Esophagus muscularis mucosa (tissue), 4 donors: Measurements from ENCODE around the gene BACE1-AS. TPM values are rescaled to one million over a fixed set of nuclear protein-coding genes. Genes with fewer than 3 reads are reported as not detected.
"Not testable (repeated sequence)": the region's sequence is repeated elsewhere in the genome, so short reads cannot be mapped to it uniquely, and the experiment has no call there.

Experiments used
- DNase-seq: peaks from one replicate; pipeline ENCODE4 v3.0.0-alpha.2; 2017; ENCODE audit errors: extremely low spot score
- H3K27ac ChIP-seq, 4 donors: fragments of 200-600 bp; sonication (generic); replicated peaks in 1 of 4; 1 replicate in 3 of 4; 2 replicates in 1 of 4; pipeline ENCODE4 v1.5.1; 2016 to 2019; ENCODE audit warnings: mild to moderate bottlenecking in 1 of 4
- H3K27me3 ChIP-seq, 4 donors: fragments of 200-600 bp; sonication (generic); one replicate each; pipeline versions ENCODE4 v1.5.1 to v1.6.0; 2016 to 2019
- H3K36me3 ChIP-seq, 4 donors: fragments of 200-600 bp; sonication (generic); one replicate each; pipeline ENCODE4 v1.5.1; 2016 to 2019
- H3K4me1 ChIP-seq, 4 donors: fragments of 200-600 bp; sonication (generic); one replicate each; pipeline ENCODE4 v1.5.1; 2016 to 2019
- H3K4me3 ChIP-seq, 4 donors: fragments of 200-600 bp; sonication (generic); 1 replicate in 2 of 4; 2 replicates in 2 of 4; pipeline ENCODE4 v1.5.1; 2016 to 2019; ENCODE audit warnings: mild to moderate bottlenecking in 4 of 4, moderate library complexity in 1 of 4
- H3K9me3 ChIP-seq, 4 donors: fragments of 200-600 bp; sonication (generic); 1 replicate in 3 of 4; 2 replicates in 1 of 4; pipeline ENCODE4 v1.5.1; 2016 to 2019
- EP300 ChIP-seq: sonication (generic); formaldehyde crosslinking; IDR thresholded peaks from one replicate; pipeline ENCODE4 v1.6.1; 2017; ENCODE audit warnings: antibody characterized with exemption
- POLR2A ChIP-seq: fragments of 450-650 bp; IDR thresholded peaks from one replicate; pipeline ENCODE4 v1.6.1; 2017; ENCODE audit warnings: antibody characterized with exemption, moderate library complexity, mild to moderate bottlenecking, low read depth
- POLR2AphosphoS5 ChIP-seq, 2 donors: sonication (generic); formaldehyde crosslinking; IDR thresholded peaks; one replicate each; pipeline ENCODE4 v1.6.1; 2017; ENCODE audit warnings: antibody characterized with exemption in 2 of 2
- WGBS: methylation state at CpG from one replicate; pipeline ENCODE4 v1.1.5; 2018; 5-methylcytosine and 5-hydroxymethylcytosine counted together
- intact Hi-C: fragments of 100-400 bp; cut with DNase I; formaldehyde crosslinking; loops from one replicate; pipeline ENCODE4 v1.15.1; 2023
- total RNA-seq, 4 donors: library from RNA; depleted of rRNA; stranded (reverse); fragments of >200 nt; gene quantifications; one replicate each; pipeline versions ENCODE4 v1.1.0 to v1.2.1, GENCODE V29; 2016
- TF ChIP-seq, protein P1 (sequence below), 3 experiments: fragments of 200-600 bp in 2 of 3; fragments of 450-650 bp in 1 of 3; sonication (generic) in 2 of 3; IDR thresholded peaks; one replicate each; pipeline ENCODE4 v1.5.1; 2017 to 2019; ENCODE audit warnings: antibody characterized with exemption in 3 of 3, mild to moderate bottlenecking in 2 of 3, moderate library complexity in 1 of 3

BACE1-AS gene
- total RNA-seq, 4 donors from 2014 or later: 7.5 to 13.2 (median 11.1) TPM

DNA sequence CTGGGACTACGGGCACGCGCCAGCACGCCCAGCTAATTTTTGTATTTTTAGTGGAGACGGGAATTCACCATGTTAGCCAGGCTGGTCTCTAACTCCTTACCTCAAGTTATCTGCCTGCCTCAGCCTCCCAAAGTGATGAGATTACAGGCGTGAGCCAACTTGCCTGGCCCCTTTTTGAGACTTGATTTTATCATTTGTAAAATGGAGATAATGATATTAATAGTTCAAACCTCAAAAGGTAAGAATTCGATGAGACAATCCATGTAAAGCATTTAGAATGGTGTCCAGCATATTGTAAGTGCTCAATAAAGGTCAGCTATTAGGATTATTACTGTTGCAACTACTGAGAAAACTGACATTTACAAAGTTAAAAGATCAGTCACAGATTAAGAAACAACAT is 27.6 kb downstream of the BACE1-AS start:
- H3K27me3 ChIP-seq: no peaks in the 10 kb centered on the region
- no peaks in the 10 kb centered on the region for H3K9me3 ChIP-seq
- TF ChIP-seq POLR2A (no peak), EP300 (no peak), POLR2AphosphoS5 (IDR thresholded peaks at IDR 0.05) (no peak)
- TF ChIP-seq, protein P1, sequence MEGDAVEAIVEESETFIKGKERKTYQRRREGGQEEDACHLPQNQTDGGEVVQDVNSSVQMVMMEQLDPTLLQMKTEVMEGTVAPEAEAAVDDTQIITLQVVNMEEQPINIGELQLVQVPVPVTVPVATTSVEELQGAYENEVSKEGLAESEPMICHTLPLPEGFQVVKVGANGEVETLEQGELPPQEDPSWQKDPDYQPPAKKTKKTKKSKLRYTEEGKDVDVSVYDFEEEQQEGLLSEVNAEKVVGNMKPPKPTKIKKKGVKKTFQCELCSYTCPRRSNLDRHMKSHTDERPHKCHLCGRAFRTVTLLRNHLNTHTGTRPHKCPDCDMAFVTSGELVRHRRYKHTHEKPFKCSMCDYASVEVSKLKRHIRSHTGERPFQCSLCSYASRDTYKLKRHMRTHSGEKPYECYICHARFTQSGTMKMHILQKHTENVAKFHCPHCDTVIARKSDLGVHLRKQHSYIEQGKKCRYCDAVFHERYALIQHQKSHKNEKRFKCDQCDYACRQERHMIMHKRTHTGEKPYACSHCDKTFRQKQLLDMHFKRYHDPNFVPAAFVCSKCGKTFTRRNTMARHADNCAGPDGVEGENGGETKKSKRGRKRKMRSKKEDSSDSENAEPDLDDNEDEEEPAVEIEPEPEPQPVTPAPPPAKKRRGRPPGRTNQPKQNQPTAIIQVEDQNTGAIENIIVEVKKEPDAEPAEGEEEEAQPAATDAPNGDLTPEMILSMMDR (IDR thresholded peaks at IDR 0.05): no peak
- H3K4me3 ChIP-seq: no peak overlapping the region
- WGBS: 94% methylated on average over 7 of the region's 7 CpGs
- intact Hi-C loops: no loop called here
- no peak for DNase-seq
- peaks cover 21 to 36% (median 29%) of the 10 kb centered on the region in 4 donors for H3K4me1 ChIP-seq
- H3K36me3 ChIP-seq: no peaks in the 10 kb centered on the region
- no peak overlapping the region for H3K27ac ChIP-seq

DNA sequence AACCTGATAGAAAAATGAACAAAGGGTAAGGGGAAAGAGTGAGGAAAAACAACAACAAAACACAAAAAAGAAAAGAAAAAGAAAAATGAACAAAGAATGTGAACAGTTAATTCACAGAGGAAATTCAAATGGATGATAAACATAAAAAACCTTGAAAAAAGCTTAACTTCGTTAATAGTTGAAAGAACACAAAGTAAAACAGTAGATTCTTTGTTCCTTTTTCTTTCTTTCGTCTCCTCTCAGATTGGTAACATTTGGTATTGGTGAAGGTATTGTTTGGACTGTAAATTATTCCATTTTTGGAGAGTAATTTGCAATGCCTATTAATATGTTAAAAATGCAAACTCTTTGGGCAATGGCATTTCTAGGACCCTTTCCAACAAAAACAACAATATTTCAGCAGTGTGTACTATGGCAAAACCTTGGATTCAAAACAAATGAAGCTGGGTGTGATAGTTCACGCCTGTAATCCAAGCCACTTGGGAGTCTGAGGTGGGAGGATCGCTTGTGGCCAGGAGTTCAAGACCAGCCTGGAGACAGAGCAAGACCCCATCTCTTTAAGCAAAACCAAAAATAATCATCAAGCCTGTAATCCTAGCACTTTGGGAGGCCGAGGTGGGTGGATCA is 28.2 kb downstream of the BACE1-AS start:
- no peak for DNase-seq
- no peak overlapping the region for H3K27ac ChIP-seq
- WGBS: 82% methylated on average over 4 of the region's 5 CpGs
- peaks cover 18 to 30% (median 23%) of the 10 kb centered on the region in 4 donors for H3K4me1 ChIP-seq
- no peaks in the 10 kb centered on the region for H3K9me3 ChIP-seq
- H3K27me3 ChIP-seq: no peaks in the 10 kb centered on the region
- H3K4me3 ChIP-seq: no peak overlapping the region
- TF ChIP-seq, protein P1 (IDR thresholded peaks at IDR 0.05): no peak
- TF ChIP-seq POLR2A (no peak), POLR2AphosphoS5 (IDR thresholded peaks at IDR 0.05) (no peak), EP300 (no peak)
- intact Hi-C loops: no loop called here
- H3K36me3 ChIP-seq: no peaks in the 10 kb centered on the region

DNA sequence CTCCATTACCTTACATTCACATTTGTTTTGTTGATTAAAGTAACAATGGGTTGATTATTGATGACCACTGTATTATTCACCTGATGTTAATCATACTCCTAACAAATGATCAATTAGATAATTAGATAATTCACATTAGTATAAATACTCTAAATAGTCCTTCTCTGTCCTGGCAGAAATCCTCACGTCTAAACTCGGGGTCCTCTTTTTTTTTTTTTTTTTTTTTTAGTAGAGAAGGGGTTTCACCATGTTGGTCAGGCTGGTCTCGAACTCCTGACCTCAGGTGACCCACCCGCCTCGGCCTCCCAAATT is 36.1 kb downstream of the BACE1-AS start:
- Histone ChIP-seq H3K27ac (peak overlapping the region; percentile 88 to 94 (median 90)), H3K4me3 (peak overlapping the region; percentile 65 to 82 (median 70)), H3K4me1 (peaks cover 8 to 18% (median 14%) of the 10 kb centered on the region in 4 donors)
- H3K36me3 ChIP-seq, H3K27me3 ChIP-seq, H3K9me3 ChIP-seq, DNase-seq: not testable (repeated sequence)
- WGBS: 10% methylated on average over 5 of the region's 5 CpGs
- intact Hi-C loops: loop anchor here (10.0 kb wide), 1 partner anchor 552 kb away; the partner anchor contains the start of gene BUD13

DNA sequence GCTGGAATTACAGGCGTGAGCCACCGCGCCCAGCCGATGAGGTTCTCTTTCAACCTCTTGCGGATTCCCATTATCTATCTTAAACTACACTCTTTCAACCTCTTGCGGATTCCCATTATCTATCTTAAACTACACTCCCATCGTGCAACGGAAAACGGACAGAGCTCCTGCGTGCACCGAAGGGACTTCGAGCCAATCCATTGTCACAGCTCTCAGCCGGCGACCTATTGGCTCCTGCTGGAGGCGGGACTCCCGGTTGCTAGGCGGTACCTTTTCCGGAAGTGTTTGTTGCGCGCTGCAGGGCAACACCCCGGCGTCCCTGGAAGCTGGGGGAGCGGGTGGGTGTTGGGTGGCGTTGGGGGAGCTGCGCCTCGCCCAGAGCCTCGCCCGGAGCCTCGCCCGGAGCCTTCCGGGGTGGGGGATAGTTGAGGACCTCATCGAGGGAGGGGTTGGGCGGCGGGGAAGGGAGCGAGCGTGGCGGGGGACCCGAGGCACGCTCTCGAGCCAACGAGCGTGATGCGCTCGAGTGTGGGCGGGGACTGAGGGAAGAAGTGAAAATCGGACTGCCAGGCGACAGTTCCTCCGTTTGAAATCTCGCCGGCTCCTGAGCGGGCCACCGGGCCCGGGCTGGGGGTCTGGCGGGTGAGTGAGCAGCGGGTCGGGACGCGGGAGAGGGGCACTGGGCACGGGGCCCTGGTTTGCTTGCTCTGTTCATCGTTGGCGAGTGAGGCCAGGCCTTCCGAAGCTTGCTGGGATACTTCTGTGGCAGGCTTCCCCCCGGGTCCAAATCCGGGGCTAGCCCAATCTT is 36.6 kb downstream of the BACE1-AS start, which contains the start of gene CEP164:
CEP164 (plus strand) TSS at position 288 of the 808 bp plus-strand sequence. CDS start 10,733 bp downstream, outside the sequence.
- no peaks in the 10 kb centered on the region for H3K27me3 ChIP-seq
- H3K27ac ChIP-seq: peak within 1 kb of the TSS; percentile 88 to 94 (median 90)
- TF ChIP-seq, protein P1 (IDR thresholded peaks at IDR 0.05): no peak
- TF ChIP-seq POLR2A (peak; percentile 9), POLR2AphosphoS5 (IDR thresholded peaks at IDR 0.05) (peak; percentile 73 to 85), EP300 (no peak)
- peaks cover 0 to 4% (median 0%) of the 10 kb centered on the region in 4 donors for H3K36me3 ChIP-seq
- no peaks in the 10 kb centered on the region for H3K9me3 ChIP-seq
- intact Hi-C loops: loop anchor here (10.0 kb wide), 1 partner anchor 553 kb away; the partner anchor contains the start of gene BUD13
- WGBS: 0% methylated on average over 27 of the region's 64 CpGs
- peaks cover 8 to 18% (median 14%) of the 10 kb centered on the region in 4 donors for H3K4me1 ChIP-seq
- DNase-seq: peak; percentile 99
- peak within 1 kb of the TSS; percentile 65 to 82 (median 70) for H3K4me3 ChIP-seq

DNA sequence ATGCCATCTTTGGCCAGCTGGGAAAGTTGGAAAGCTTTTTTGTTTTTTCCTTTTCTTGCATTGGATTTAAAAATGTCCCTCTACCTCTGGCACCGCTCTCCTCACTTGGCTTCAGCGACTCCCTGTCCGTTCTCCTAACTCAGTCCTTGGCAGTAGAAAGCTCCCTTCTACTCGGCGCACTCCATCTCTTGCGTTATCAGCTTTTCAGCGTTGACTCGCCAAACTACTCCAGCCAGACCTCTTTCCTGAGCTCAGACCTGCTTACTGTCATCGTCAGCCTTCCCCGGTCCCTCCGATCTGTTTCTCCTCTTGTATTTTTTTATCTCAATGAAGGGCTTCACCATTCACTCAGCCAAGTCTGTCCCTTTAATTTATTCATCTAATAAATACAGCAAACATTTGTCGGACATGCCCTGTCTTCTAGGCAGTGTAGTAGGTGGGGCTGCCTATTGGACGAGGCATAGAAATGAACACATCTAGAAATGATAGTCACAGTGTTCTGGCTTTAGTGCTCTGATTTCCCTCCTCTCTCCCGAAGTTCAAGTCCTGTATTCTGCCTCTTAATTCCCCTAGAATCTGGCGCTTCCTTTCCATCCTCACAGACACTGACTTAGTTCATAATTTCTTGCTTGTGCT is 37.3 kb downstream of the BACE1-AS start:
- TF ChIP-seq POLR2AphosphoS5 (IDR thresholded peaks at IDR 0.05) (no peak), POLR2A (no peak), EP300 (no peak)
- TF ChIP-seq, protein P1 (IDR thresholded peaks at IDR 0.05): no peak
- Histone ChIP-seq H3K36me3 (peaks cover 0 to 4% (median under 1%) of the 10 kb centered on the region in 4 donors), H3K4me1 (peaks cover 8 to 18% (median 14%) of the 10 kb centered on the region in 4 donors), H3K9me3 (no peaks in the 10 kb centered on the region), H3K4me3 (peak overlapping the region; percentile 65 to 82 (median 70)), H3K27me3 (no peaks in the 10 kb centered on the region), H3K27ac (peak overlapping the region; percentile 88 to 94 (median 90))
- WGBS: 5% methylated on average over 15 of the region's 15 CpGs
- intact Hi-C loops: loop anchor here (10.0 kb wide), 1 partner anchor 554 kb away; the partner anchor contains the start of gene BUD13
- no peak for DNase-seq
